GM21576 (cell line): ENCODE measurements around the gene DENND5A.
"Not testable (repeated sequence)": the region's sequence is repeated elsewhere in the genome, so short reads cannot be mapped to it uniquely, and the experiment has no call there.

Source experiments
- ATAC-seq: cut with Tn5 transposase; IDR thresholded peaks from one replicate; pipeline ENCODE4 v1.9.1; 2021; ENCODE audit warnings: mild to moderate bottlenecking, moderate library complexity; ENCODE audit not compliant: unreplicated experiment

DENND5A gene

DNA sequence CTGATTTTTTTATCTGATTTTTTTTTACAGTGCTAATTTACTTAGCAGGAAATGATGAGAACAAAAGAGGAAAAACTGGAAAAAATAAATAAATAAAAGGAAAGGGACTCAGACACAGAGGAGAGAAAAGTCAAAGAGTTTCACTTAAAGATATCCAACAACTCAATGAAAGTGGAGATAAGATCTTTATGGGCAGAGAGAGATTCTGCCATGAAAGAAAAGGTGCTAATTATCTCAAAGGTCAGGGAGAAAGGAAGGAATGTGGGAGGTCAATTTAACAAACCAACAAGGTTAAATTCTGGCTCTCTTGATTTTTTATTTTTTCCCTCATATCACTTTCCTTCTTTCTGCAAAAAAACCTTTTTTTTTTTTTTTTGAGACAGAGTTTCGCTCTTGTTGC is 86.0 kb downstream of the DENND5A start:
- ATAC-seq = no peak

DNA sequence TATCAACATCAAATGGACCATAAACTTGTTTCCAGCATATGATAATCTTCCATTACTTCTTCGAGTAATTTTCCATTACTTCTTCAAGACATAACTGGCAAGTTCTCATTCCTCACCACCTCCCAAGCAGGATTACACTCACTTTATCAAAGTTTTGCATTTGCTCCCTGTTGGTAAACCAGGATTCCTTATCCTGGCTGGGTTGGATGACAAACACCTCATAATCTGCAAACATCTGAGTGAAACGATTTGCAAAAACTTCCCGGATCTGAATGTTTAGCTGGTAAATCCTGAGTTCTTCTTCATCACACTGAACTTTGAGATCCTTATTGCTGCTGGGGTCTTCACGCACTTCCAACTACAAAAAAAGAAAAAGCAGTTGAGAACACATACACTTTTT is 86.4 kb downstream of the DENND5A start:
- ATAC-seq = no peak

DNA sequence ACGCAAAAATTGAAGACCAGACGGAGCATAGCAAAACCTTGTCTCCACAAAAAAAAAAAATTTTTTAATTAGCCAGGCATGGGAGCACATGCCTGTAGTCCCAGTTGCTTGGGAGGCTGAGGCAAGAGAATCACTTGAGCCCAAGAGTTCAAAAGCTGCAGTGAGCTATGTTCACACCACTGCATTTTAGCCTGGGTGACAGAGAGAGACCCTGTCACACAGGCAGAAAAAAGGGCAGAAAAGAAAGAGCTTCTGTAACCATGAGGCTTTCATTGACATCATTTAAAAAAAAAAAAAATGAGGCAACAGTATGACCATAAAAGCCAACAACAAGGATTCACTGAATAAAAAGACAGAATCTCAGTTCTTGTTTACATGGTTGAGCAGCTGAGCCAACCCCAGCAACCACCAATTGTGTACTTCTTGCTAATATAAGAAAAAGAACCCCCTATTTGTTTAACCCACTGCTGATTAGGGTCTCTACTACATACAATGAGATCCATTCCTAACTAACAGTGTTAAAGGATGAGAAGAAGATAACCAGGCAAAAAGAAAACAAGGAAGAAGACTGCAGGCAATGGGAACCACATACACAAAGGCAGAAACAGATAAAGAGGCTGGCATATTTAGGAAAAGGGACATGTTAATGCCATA is 87.6 kb downstream of the DENND5A start:
- ATAC-seq = no peak

DNA sequence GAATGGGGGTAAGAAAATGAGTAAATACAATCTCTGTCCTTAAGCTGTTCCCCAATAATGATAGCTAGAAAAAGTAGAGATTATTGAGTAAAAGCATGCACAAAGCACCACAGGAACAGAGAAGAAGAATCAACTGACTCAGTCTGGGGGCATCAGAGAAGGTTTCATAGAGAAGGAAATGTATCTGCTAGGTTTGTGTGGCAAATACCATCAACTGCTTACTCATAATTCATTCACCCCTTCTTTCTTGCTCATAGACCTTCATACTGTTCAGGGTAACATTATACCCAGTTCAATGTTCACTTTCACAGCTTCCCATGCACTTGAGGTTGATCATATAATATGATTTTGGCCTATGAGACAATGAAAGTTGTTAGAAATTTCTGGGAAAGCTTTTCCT is 88.6 kb downstream of the DENND5A start:
- ATAC-seq = no peak

GRCh38 chr11:9176136-9176535 is 89.0 kb downstream of the DENND5A start:
- no peak for ATAC-seq

DNA sequence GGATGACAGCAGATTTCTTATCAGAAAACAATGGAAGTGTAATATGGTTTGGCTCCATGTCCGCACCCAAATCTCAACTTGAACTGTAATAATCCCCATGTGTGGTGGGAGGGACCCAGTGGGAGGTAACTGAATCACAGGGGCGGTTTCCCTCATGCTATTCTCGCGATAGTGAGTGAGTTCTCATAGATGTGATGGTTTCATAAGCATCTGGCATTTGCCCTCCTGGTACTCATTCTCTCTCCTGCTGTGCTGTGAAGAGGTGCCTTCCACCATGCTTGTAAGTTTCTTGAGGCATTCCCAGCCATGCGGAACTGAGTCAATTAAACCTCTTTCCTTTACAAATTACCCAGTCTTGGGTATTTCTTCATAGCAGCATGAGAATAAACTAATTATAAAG is 92.8 kb downstream of the DENND5A start:
- no peak for ATAC-seq

GRCh38 chr11:9170450-9170849 is 94.7 kb downstream of the DENND5A start:
- ATAC-seq = no peak

DNA sequence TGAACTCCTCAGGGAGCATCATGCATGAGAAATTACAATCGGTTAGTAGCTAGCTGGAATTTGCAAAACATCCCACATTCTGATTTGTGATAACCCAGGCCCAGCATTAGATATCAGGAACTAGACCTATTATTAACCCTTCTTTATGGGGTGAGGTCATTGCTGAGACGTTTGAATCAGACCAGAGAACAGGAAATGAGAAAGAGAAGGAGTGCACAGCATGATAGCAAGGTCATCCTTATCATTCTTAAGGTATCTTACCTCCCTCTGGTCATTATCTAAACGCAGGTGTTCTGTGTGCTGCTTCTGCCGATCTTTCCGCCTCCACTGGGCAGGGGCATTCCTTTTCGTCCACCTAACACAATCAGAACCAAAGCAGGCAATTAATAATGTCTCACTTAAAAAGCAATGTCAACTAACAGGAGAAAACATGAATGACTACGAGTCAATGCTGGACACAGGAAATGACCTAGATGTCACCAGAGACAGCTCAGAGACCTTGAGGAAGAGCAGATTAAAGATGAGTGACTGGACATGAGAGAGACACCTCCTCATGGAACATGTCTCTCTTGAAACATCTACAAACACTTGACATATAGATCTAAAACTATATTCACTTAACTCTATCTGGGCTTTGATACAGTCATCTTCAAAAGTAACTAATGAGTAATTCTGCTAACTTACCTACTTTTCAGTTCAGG is 95.4 kb downstream of the DENND5A start:
- ATAC-seq = no peak

DNA sequence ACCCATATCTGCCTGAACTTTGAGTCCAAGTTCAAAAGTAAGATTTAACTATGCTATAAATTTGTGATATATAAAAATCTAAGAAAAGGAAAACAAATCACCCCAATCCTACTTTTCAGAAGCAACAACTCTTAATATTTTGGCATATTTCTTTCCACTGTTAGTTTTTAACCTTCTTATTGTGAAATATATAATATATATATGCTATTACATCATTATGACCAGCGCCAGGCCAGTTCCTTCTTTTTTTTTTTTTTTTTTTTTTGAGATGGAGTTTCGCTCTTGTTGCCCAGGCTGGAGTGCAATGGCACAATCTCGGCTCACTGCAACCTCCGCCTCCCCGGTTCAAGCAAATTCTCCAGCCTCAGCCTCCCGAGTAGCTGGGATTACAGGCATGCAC is 103.2 kb downstream of the DENND5A start:
- ATAC-seq = not testable (repeated sequence)

GRCh38 chr11:9160166-9160565 is 105.0 kb downstream of the DENND5A start:
- no peak for ATAC-seq

DNA sequence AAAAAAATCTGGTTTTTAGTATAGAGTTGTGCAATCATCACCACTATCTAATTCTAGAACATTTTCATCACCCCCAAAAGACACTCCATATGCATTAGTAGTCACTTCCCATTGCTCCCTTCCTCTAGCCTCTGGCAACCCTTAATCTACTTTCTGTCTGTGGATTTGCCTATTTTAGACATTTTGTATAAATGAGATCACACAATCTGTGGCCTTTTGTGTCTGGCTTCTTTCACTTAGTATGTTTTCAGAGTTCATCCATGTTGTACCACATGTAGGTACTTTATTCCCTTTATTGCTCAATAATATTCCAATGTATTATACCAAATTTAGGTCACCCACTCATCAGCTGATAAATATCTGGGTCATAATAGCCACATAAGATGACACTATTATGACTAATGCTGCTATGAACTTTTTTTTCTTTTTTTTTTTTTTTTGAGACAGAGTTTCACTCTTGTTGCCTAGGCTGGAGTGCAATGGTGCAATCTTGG is 106.2 kb downstream of the DENND5A start:
- ATAC-seq = no peak

- ATAC-seq = no peak
These were observed 109.2 kb downstream of the DENND5A start for GRCh38 chr11:9155930-9156329.

DNA sequence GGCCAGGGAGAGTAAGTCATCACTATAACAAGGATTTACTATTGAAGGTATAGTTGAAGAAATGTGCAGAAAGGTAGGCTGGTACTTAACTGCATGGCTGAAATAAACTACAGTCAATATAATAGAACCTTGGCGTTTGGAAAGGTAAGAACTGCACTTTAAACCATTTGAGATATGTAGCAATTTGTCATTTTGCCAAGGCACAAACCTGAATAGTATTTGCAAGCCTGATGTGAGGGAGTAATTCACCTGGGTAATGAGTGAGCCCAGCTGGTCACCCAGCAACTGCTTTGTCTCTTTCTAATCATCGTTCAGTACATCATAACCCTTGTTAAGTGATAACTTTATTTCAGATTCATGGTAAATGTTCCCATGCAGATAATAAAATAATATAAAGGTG is 111.5 kb downstream of the DENND5A start:
- no peak for ATAC-seq

GRCh38 chr11:9151631-9152030 is 113.5 kb downstream of the DENND5A start:
- ATAC-seq = no peak

DNA sequence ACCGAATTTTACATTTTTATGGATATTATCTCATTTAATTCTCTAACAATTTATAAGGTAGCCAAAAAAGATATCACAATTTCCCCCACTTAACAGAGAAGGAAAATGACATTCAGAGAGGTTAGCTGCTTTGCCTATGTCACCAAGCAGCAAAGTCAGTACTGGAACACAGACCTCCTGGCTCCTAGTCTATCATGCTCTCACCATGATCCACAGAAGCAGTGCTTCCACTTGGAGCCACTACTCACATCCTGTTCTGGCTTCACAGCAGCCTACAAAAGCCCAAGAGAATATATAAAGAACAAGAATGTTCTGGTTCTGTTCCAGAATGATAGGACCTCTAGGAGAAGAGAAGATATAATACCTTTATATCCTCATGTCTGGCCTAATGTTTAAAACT is 114.2 kb downstream of the DENND5A start:
- no peak for ATAC-seq

DNA sequence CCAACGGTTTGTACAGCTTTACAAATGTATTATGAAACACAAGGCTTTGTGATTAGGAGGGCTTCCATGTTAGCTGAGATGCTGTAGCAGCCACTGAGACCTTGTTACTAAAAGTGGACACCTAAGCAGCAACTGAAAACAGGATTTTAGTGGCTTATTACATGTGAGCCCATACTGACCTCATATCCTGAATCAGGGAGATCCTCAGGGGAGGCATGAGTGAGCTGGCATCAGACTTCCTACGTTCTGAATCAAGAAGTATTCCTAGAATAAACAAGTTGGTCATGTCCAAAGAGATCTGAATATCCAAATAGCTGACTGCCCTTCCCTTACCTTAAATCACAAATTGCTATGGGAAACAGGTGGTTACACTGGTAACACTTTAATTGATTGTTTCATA is 114.6 kb downstream of the DENND5A start:
- ATAC-seq = no peak

DNA sequence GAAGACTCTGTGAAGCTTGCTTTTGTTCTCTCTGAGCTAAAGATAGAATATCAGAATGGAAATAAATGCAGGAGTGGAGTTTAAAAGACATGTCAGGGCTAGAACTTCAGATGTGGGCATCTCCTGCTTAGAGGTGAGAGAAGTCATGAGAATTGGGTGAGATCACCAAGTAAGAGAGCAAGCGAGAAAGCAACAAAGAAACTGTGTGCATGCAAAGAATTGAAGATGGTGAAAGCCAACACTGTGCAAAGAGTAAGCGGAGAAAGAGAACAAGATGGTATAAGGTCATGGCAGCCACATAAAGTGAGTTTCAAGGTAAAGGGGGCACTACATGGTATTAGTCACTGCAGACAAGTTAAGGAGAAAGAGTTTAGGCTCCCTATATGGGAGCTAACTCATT is 116.4 kb downstream of the DENND5A start:
- ATAC-seq = no peak

- no peak for ATAC-seq
These were observed 117.1 kb downstream of the DENND5A start for GRCh38 chr11:9148035-9148434.

GRCh38 chr11:9146477-9146876 is 118.7 kb downstream of the DENND5A start:
- no peak for ATAC-seq

DNA sequence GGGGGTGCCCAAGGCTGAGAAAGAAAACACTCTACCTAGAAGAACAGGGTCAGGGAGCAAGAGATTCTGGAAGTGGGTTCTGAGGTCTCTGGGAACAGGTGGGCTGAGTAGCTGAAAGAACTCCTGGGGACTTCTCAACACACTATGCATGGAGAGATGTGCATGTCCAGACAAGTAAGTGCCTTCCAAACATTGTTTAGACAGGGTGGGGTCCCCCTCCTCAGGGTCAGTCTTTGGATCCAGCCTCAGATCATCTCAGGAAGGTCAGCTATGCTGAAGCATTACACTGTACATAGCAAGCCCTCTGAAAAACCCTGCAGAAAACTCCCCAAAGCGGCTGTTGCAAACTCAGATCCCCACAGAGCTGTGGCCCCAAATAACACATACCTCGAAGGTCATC is 119.9 kb downstream of the DENND5A start:
- ATAC-seq = no peak

- no peak for ATAC-seq
These were observed 120.3 kb downstream of the DENND5A start for GRCh38 chr11:9144828-9145227.

- ATAC-seq = no peak
These were observed 121.4 kb downstream of the DENND5A start for GRCh38 chr11:9143721-9144120.

DNA sequence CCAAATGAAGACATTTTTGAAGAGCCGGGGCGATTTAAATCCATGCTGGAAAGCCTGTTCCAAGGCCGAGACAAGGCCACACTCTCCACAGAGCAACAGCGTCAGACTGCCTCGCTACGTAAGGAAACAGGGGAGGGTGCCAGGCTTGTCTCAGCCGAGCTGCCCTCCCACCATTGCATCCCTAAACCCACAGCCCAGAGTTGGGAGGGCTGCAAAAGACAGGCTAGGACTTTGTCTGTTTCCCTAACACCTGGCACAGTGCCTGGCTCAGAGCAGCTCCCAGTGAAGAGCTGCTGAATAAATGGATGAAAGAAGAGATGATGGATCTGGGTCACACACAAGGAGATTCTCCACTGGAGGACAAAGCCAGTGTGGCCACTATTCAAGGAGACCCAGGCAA is 122.4 kb downstream of the DENND5A start:
- ATAC-seq = no peak
